ENCODE results near the gene AP1S2. TPM values are rescaled to one million over a fixed set of nuclear protein-coding genes. Genes with fewer than 3 reads are reported as not detected.

AP1S2 gene
- total and polyA plus RNA-seq, 9 of the 15 experiments (the other 6 are each of a cell fraction or from before 2014, with no cell fraction given): 11.1 to 64.2 (median 25.8) TPM

DNA sequence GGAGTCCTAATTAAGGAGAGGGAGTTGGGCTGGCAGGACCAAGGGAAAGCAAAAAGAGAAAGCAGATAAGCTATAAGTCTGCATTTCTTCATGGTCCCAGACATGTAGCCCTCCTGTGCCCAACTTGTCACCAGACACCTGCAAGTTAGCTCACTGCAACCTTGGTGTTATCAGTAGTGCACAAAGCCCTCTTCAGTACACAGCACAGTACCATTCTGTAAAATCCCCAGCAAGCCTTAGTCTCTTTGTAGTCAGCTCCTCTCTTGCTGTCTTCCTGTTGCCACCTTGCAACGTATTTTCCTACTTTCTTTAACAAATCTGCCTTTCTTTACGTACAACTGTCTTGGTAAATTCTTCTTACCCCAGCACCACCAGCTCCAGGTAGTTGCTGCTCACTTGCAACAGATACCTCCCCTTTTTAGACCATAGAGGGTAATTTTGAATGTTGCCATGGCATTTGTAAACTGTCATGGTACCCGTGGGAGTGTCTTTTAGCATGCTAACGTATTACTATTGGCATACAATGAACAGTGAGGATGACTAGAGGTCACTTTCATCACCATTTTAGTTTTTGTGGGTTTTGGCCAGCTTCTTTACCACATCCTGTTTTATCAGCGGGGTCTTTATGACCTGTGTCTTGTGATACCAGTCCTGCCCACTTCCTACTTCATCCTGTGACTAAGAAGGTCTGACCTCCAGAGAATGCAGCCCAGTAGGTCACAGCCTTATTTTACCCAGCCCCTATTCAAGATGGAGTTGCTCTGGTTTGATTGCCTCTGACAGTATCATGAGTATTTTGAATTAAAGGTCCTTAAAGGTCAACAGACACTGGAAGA is 28.3 kb upstream of the AP1S2 start (continued):
- TF ChIP-seq NR4A1 (CRISPR knock-in tag; IDR thresholded peaks at IDR 0.05) (peak; percentile 98), NR4A1 (tag; IDR thresholded peaks at IDR 0.05) (peak; percentile 94), ZBTB26 (CRISPR knock-in tag; IDR thresholded peaks at IDR 0.05) (0 out of 2 replicates have a peak, but pooled peaks have one; percentile 86), EGR1 (conservative IDR thresholded peaks at IDR 0.05) (no peak), ILK (tag; IDR thresholded peaks at IDR 0.05; ENCODE audit: borderline replicate concordance, low read depth) (peak; percentile 82; the same call in 1 of the 2 replicates), BRD4 (IDR thresholded peaks at IDR 0.05) (no peak), ZNF184 (CRISPR knock-in tag; IDR thresholded peaks at IDR 0.05) (no peak), EP300 (IDR thresholded peaks at IDR 0.05; ENCODE audit: low read length) (peak; percentile 24; the same call in 1 of the 2 replicates), KHSRP (IDR thresholded peaks at IDR 0.05) (no peak), MLX (CRISPR knock-in tag; conservative IDR thresholded peaks at IDR 0.05) (no peak), ZNF518B (CRISPR knock-in tag; IDR thresholded peaks at IDR 0.05) (peak; percentile 77; the same call in 1 of the 2 replicates), SMARCA5 (IDR thresholded peaks at IDR 0.05) (no peak), FOXA3 (CRISPR knock-in tag; conservative IDR thresholded peaks at IDR 0.05 in 1 of 2, IDR thresholded peaks at IDR 0.05 in 1 of 2) (peak; percentile 42 to 57; a peak in 2 of 4 replicates), IFI16 (CRISPR knock-in tag; IDR thresholded peaks at IDR 0.05) (peak; percentile 49; the same call in 1 of the 2 replicates), CHD4 (IDR thresholded peaks at IDR 0.05; ENCODE audit: insufficient read depth, insufficient replicate concordance, low read depth, low read length, poor library complexity, severe bottlenecking) (no peak), NFIC (IDR thresholded peaks at IDR 0.05) (no peak), ZFP1 (CRISPR knock-in tag; IDR thresholded peaks at IDR 0.05) (peak; percentile 90)
- TF ChIP-seq, protein P1, sequence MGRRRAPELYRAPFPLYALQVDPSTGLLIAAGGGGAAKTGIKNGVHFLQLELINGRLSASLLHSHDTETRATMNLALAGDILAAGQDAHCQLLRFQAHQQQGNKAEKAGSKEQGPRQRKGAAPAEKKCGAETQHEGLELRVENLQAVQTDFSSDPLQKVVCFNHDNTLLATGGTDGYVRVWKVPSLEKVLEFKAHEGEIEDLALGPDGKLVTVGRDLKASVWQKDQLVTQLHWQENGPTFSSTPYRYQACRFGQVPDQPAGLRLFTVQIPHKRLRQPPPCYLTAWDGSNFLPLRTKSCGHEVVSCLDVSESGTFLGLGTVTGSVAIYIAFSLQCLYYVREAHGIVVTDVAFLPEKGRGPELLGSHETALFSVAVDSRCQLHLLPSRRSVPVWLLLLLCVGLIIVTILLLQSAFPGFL (CRISPR knock-in tag; IDR thresholded peaks at IDR 0.05): no peak
- TF ChIP-seq, protein P2, sequence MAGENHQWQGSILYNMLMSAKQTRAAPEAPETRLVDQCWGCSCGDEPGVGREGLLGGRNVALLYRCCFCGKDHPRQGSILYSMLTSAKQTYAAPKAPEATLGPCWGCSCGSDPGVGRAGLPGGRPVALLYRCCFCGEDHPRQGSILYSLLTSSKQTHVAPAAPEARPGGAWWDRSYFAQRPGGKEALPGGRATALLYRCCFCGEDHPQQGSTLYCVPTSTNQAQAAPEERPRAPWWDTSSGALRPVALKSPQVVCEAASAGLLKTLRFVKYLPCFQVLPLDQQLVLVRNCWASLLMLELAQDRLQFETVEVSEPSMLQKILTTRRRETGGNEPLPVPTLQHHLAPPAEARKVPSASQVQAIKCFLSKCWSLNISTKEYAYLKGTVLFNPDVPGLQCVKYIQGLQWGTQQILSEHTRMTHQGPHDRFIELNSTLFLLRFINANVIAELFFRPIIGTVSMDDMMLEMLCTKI (IDR thresholded peaks at IDR 0.05; ENCODE audit: partially characterized antibody): no peak
